K562 (cell line): ENCODE data around the gene CDKN2AIP. TPM values are rescaled to one million over a fixed set of nuclear protein-coding genes. Genes with fewer than 3 reads are reported as not detected.

ENCODE experiments used
- ATAC-seq: fragments of 200-7000 bp; cut with Tn5 transposase; 3 replicates; pipeline ENCODE4 v1.9.1; 2020; ENCODE audit warnings: moderate library complexity
- BruUV-seq: library from RNA; stranded (reverse); fragments of 400-500 nt; replicated peaks from 2 replicates; lab custom pipeline; 2021; lab: Mats Ljungman, UMichigan
- CTCF ChIA-PET: fragments of 300-600 bp; formaldehyde crosslinking; extraction: SDS; loops from one replicate; lab custom pipeline; 2021; ENCODE audit warnings: low intra/inter-chr PET ratio; lab: Yijun Ruan, JAX
- POLR2A ChIA-PET: fragments of 300-600, 350-650 bp; sonication (Branson Sonifier 250); formaldehyde crosslinking; extraction: SDS; loops from one replicate; lab custom pipeline; 2021; ENCODE audit warnings: antibody characterized with exemption, inconsistent platforms; lab: Yijun Ruan, JAX
- DNase-seq, 4 experiments: peaks; one replicate each; pipeline versions ENCODE4 v3.0.0 to v3.0.0-alpha.2; 2011 to 2018; ENCODE audit warnings: low spot score in 3 of 4, mixed read lengths in 3 of 4; ENCODE audit errors: extremely low read depth in 1 of 4
- FAIRE-seq: peaks from 2 replicates; lab custom pipeline; 2011; peaks lifted over from hg19 to GRCh38; lab: Jason Lieb, UNC
- H2AFZ ChIP-seq: 2 replicates; pipeline ENCODE4 v1.6.0; 2011; ENCODE audit warnings: low read depth, low read length, control low read depth, inconsistent platforms
- H3K27ac ChIP-seq: fragments of 200-600 bp; 3 replicates; pipeline ENCODE4 v1.8.0; 2011; ENCODE audit warnings: low read depth, mild to moderate bottlenecking, control low read depth, inconsistent platforms, low read length, moderate library complexity, mixed read lengths; ENCODE audit errors: extremely low read depth
- H3K27me3 ChIP-seq, 2 experiments: fragments of 300-600 bp in 1 of 2; 2 replicates in 1 of 2; 3 replicates in 1 of 2; pipeline versions ENCODE4 v1.6.0 to v1.8.0; 2011; ENCODE audit warnings: inconsistent platforms in 2 of 2, low read length in 2 of 2, mild to moderate bottlenecking in 1 of 2, mixed read lengths in 1 of 2, moderate library complexity in 1 of 2; ENCODE audit not compliant: control insufficient read depth in 2 of 2, insufficient read depth in 2 of 2
- H3K36me3 ChIP-seq: fragments of 300-600 bp; 3 replicates; pipeline ENCODE4 v1.8.0; 2011; ENCODE audit warnings: mild to moderate bottlenecking, low read length, inconsistent platforms; ENCODE audit not compliant: control insufficient read depth, insufficient read depth
- H3K4me1 ChIP-seq, 2 experiments: fragments of 200-600 bp in 1 of 2; replicated peaks in 1 of 2; 2 replicates in 1 of 2; 3 replicates in 1 of 2; pipeline versions ENCODE4 v1.5.1 to v1.8.0; 2011; ENCODE audit warnings: inconsistent platforms in 2 of 2, low read length in 2 of 2, mild to moderate bottlenecking in 1 of 2, mixed read lengths in 1 of 2, moderate library complexity in 1 of 2; ENCODE audit not compliant: control insufficient read depth in 2 of 2, insufficient read depth in 2 of 2
- H3K4me2 ChIP-seq: 2 replicates; pipeline ENCODE4 v1.6.1; 2011; ENCODE audit warnings: low read length, control low read depth, inconsistent platforms, mixed read lengths; ENCODE audit not compliant: insufficient read depth
- H3K4me3 ChIP-seq: fragments of 200-600 bp; sonication (generic), shearing (Covaris generic); 2 replicates; pipeline ENCODE4 v1.5.1; 2016; ENCODE audit warnings: control low read depth, inconsistent platforms
- H3K79me2 ChIP-seq: fragments of 200-600 bp; 3 replicates; pipeline ENCODE4 v1.8.0; 2011; ENCODE audit warnings: low read length, inconsistent platforms; ENCODE audit not compliant: control insufficient read depth, insufficient read depth
- H3K9ac ChIP-seq, 2 experiments: 2 replicates each; pipeline versions ENCODE4 v1.6.0 to v1.6.1; 2011; ENCODE audit warnings: low read depth in 2 of 2, low read length in 2 of 2, control low read depth in 1 of 2, inconsistent platforms in 1 of 2, mild to moderate bottlenecking in 1 of 2, mixed read lengths in 1 of 2; ENCODE audit not compliant: insufficient read depth in 1 of 2
- H3K9me1 ChIP-seq: one replicate; pipeline ENCODE4 v1.6.0; 2011; ENCODE audit warnings: inconsistent platforms, mild to moderate bottlenecking, low read length, moderate library complexity; ENCODE audit not compliant: control insufficient read depth, insufficient read depth
- H3K9me3 ChIP-seq: replicated peaks from 2 replicates; pipeline ENCODE4 v1.5.1; 2011; ENCODE audit warnings: low read depth, low read length, inconsistent platforms; ENCODE audit not compliant: control insufficient read depth, insufficient read depth
- H4K20me1 ChIP-seq: replicated peaks from 2 replicates; pipeline ENCODE4 v1.6.1; 2011; ENCODE audit warnings: low read length, inconsistent platforms, mixed read lengths; ENCODE audit not compliant: control insufficient read depth, insufficient read depth
- HIVEP1 ChIP-seq: fragments of 250-450 bp; sonication (Bioruptor Pico); IDR thresholded peaks from 2 replicates; pipeline ENCODE4 v1.4.0; 2020; ENCODE audit warnings: mild to moderate bottlenecking
- SRSF9 ChIP-seq: fragments of 200-400 bp; formaldehyde crosslinking; IDR thresholded peaks from 2 replicates; pipeline ENCODE4 v1.6.1; 2017; ENCODE audit warnings: low read depth, low read length, borderline replicate concordance
- WGBS: fragments of 100-300 bp; shearing (Covaris generic); methylation state at CpG from one replicate; pipeline ENCODE4 v1.1.6; 2016; ENCODE audit warnings: low coverage, mixed read lengths; ENCODE audit not compliant: insufficient coverage; ENCODE audit errors: missing lambda C conversion rate; 5-methylcytosine and 5-hydroxymethylcytosine counted together
- in situ Hi-C: fragments of 300-500 bp; cut with MboI; formaldehyde crosslinking; loops from 4 replicates; pipeline ENCODE4 v1.15.0; 2018; ENCODE audit warnings: inconsistent platforms, mixed read lengths
- intact Hi-C: fragments of 100-400 bp; cut with micrococcal nuclease; formaldehyde crosslinking; loops from 2 replicates; pipeline ENCODE4 v1.14.2; 2022
- polyA plus RNA-seq, 8 experiments: library from polyadenylated mRNA; depleted of rRNA in 4 of 8; stranded (reverse) in 5 of 8; unstranded in 3 of 8; fragments of >200 nt; fragmentation: Nextera tagmentation in 2 of 8; fragmentation: Illumina TruSeq in 1 of 8; extraction: Ambion mirVana in 2 of 8; extraction: Trizol in 1 of 8; gene quantifications; 2 replicates each; pipeline versions ENCODE4 v1.2.1 to v1.2.3, GENCODE V29; 2011 to 2014; ENCODE audit warnings: inconsistent platforms in 1 of 8, missing spikeins in 1 of 8
- total RNA-seq, 7 experiments: library from RNA; depleted of rRNA in 6 of 7; stranded (reverse); fragments of >200 nt in 6 of 7; fragmentation: Illumina TruSeq in 2 of 7; extraction: Trizol in 2 of 7; gene quantifications; 2 replicates each; pipeline versions ENCODE4 v1.2.1 to v1.2.3, GENCODE V29; 2011 to 2021; ENCODE audit warnings: low replicate concordance in 1 of 7
- TF ChIP-seq, protein P1 (sequence below): sonication (generic); formaldehyde crosslinking; IDR thresholded peaks from 2 replicates; pipeline ENCODE4 v1.8.0; 2022; ENCODE audit warnings: missing genetic modification reagents, mild to moderate bottlenecking, moderate library complexity, borderline replicate concordance
- TF ChIP-seq, protein P2 (sequence below): fragments of 450-650 bp; IDR thresholded peaks from 2 replicates; pipeline ENCODE4 v1.6.1; 2016; ENCODE audit warnings: missing biosample characterization, missing genetic modification characterization

Gene CDKN2AIP
- total and polyA plus RNA-seq, 9 of the 15 experiments (the other 6 are each of a cell fraction or from before 2014, with no cell fraction given) = 5.9 to 22.0 (median 19.7) TPM

DNA sequence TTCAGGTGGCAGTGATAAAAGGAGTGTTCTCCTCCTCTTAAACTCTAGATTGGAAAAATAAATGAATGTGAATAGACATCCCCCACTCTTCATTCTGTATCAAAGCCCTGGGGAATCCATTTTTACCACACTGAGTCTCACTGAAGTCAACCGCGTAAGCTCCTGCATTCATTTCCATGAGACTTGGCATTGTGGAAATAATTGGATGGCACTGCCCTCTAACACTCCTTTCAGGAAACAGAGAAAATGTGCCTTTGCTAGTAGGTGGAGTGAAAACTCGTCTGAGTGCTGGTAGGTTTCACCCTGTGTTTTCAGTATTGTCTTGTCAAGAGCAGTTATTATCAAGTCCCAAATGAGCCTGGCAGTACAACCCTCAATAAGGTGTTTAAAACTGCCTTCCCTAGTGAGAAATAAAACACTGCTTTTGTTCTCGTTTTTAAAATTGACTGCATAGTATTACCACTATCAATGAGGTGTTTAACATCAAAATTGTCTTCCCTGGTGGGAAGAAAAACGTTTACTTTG lies 9.7 kb upstream of the CDKN2AIP start:
- Histone ChIP-seq H3K4me1 (no peaks in the 10 kb centered on the region; a peak in 1 of 5 replicates), H3K27me3 (no peaks in the 10 kb centered on the region), H2AFZ (0 out of 2 replicates have a peak overlapping the region, but pooled peaks have one; percentile 23), H3K36me3 (no peaks in the 10 kb centered on the region), H3K9ac (no peak overlapping the region), H3K9me3 (no peaks in the 10 kb centered on the region; the same call in 1 of the 2 replicates), H3K4me3 (no peak overlapping the region), H3K4me2 (no peak overlapping the region), H4K20me1 (no peaks in the 10 kb centered on the region), H3K79me2 (no peaks in the 10 kb centered on the region), H3K9me1 (no peaks in the 10 kb centered on the region), H3K27ac (no peak overlapping the region)
- POLR2A ChIA-PET = interaction anchor here (0.6 to 1.6 kb wide), 3 partner anchors 9 to 293 kb away, joined by 3 to 4 read pairs (median 3); no protein-coding TSS in a partner anchor
- ATAC-seq (no peak), DNase-seq (no peak), FAIRE-seq (peak; percentile 15)
- TF ChIP-seq HIVEP1 = no peak
- TF ChIP-seq, protein P1, sequence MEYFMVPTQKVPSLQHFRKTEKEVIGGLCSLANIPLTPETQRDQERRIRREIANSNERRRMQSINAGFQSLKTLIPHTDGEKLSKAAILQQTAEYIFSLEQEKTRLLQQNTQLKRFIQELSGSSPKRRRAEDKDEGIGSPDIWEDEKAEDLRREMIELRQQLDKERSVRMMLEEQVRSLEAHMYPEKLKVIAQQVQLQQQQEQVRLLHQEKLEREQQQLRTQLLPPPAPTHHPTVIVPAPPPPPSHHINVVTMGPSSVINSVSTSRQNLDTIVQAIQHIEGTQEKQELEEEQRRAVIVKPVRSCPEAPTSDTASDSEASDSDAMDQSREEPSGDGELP = no peak
- TF ChIP-seq, protein P2, sequence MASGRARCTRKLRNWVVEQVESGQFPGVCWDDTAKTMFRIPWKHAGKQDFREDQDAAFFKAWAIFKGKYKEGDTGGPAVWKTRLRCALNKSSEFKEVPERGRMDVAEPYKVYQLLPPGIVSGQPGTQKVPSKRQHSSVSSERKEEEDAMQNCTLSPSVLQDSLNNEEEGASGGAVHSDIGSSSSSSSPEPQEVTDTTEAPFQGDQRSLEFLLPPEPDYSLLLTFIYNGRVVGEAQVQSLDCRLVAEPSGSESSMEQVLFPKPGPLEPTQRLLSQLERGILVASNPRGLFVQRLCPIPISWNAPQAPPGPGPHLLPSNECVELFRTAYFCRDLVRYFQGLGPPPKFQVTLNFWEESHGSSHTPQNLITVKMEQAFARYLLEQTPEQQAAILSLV = no peak
- TF ChIP-seq SRSF9 = no peak
- 41% methylated on average over 5 of the region's 5 CpGs for WGBS
- in situ Hi-C loops (no loop called here), intact Hi-C loops (no loop called here)
- CTCF ChIA-PET = no interaction called here
- BruUV-seq = no TSS peak
